H1 (cell line): ENCODE measurements around the gene ABTB1. TPM values are rescaled to one million over a fixed set of nuclear protein-coding genes. Genes with fewer than 3 reads are reported as not detected.
A peak's percentile ranks its signal among the peaks of the same experiment; 100 is the strongest.

Source experiments
- CTCF ChIA-PET: fragments of 300-600 bp; sonication (Branson Sonifier 250); formaldehyde crosslinking; loops from one replicate; lab custom pipeline; 2021; ENCODE audit not compliant: partially characterized antibody; lab: Charles Lee
- POLR2A ChIA-PET: fragments of 300-600 bp; sonication (Branson Sonifier 250); formaldehyde crosslinking; loops from one replicate; lab custom pipeline; 2021; ENCODE audit warnings: inconsistent platforms; ENCODE audit not compliant: partially characterized antibody; lab: Charles Lee
- DNase-seq, 2 experiments: peaks; one replicate each; pipeline versions ENCODE4 v3.0.0 to v3.0.0-alpha.2; 2010 to 2022; ENCODE audit warnings: low spot score in 2 of 2, low read depth in 1 of 2, mixed read lengths in 1 of 2
- FAIRE-seq: peaks from 2 replicates; lab custom pipeline; 2011; peaks lifted over from hg19 to GRCh38; lab: Jason Lieb, UNC
- H2AFZ ChIP-seq: 2 replicates; pipeline ENCODE4 v1.8.1; 2012; ENCODE audit warnings: low read length, inconsistent platforms
- H2AK5ac ChIP-seq: 2 replicates; pipeline ENCODE4 v1.6.1; 2013; ENCODE audit warnings: low read depth, low read length
- H2BK120ac ChIP-seq: replicated peaks from 2 replicates; pipeline ENCODE3; 2013; ENCODE audit warnings: low read depth, low read length, inconsistent platforms
- H2BK12ac ChIP-seq: 2 replicates; pipeline ENCODE4 v1.6.1; 2013; ENCODE audit warnings: low read depth, low read length
- H2BK15ac ChIP-seq: 2 replicates; pipeline ENCODE4 v1.6.1; 2013; ENCODE audit warnings: low read length
- H2BK20ac ChIP-seq: 2 replicates; pipeline ENCODE4 v1.6.1; 2013; ENCODE audit warnings: low read length
- H2BK5ac ChIP-seq: 2 replicates; pipeline ENCODE4 v1.6.1; 2013; ENCODE audit warnings: low read depth, low read length
- H3K14ac ChIP-seq: 2 replicates; pipeline ENCODE4 v1.6.1; 2013; ENCODE audit warnings: inconsistent platforms; ENCODE audit not compliant: insufficient read length
- H3K18ac ChIP-seq: 2 replicates; pipeline ENCODE4 v1.6.1; 2013; ENCODE audit warnings: low read length; ENCODE audit errors: extremely low read depth
- H3K23ac ChIP-seq: 2 replicates; pipeline ENCODE4 v1.6.1; 2013; ENCODE audit warnings: inconsistent platforms; ENCODE audit not compliant: insufficient read length
- H3K23me2 ChIP-seq: 2 replicates; pipeline ENCODE4 v1.6.1; 2013; ENCODE audit warnings: low read depth, low read length
- H3K27ac ChIP-seq: 2 replicates; pipeline ENCODE4 v1.6.1; 2011; ENCODE audit warnings: low read depth, low read length, inconsistent platforms
- H3K27me3 ChIP-seq, 4 experiments: replicated peaks in 1 of 4; 1 replicate in 1 of 4; 2 replicates in 3 of 4; pipeline versions ENCODE4 v1.6.1 to v1.8.1; 2011 to 2013; ENCODE audit warnings: low read length in 3 of 4, mild to moderate bottlenecking in 3 of 4, inconsistent platforms in 2 of 4, mixed read lengths in 2 of 4, moderate library complexity in 1 of 4; ENCODE audit not compliant: control insufficient read depth in 3 of 4, insufficient read depth in 3 of 4; ENCODE audit errors: extremely low read depth in 1 of 4
- H3K36me3 ChIP-seq, 4 experiments: 2 replicates each; pipeline versions ENCODE4 v1.6.1 to v1.8.1; 2011 to 2013; ENCODE audit warnings: mild to moderate bottlenecking in 4 of 4, low read length in 3 of 4, moderate library complexity in 2 of 4, control low read depth in 1 of 4, inconsistent platforms in 1 of 4; ENCODE audit not compliant: insufficient read depth in 4 of 4, control insufficient read depth in 2 of 4
- H3K4ac ChIP-seq: replicated peaks from 2 replicates; pipeline ENCODE3; 2013; ENCODE audit warnings: low read length, low read depth, mixed read lengths, inconsistent platforms; ENCODE audit not compliant: insufficient read length
- H3K4me1 ChIP-seq, 4 experiments: replicated peaks in 1 of 4; 1 replicate in 1 of 4; 2 replicates in 3 of 4; pipeline versions ENCODE4 v1.6.1 to v1.8.1; 2011 to 2013; ENCODE audit warnings: low read length in 3 of 4, inconsistent platforms in 2 of 4, mixed read lengths in 1 of 4; ENCODE audit not compliant: insufficient read depth in 4 of 4, control insufficient read depth in 3 of 4
- H3K4me2 ChIP-seq, 2 experiments: 2 replicates each; pipeline versions ENCODE4 v1.6.1 to v1.8.1; 2011 to 2013; ENCODE audit warnings: low read depth in 2 of 2, low read length in 2 of 2, control low read depth in 1 of 2, inconsistent platforms in 1 of 2, mild to moderate bottlenecking in 1 of 2; ENCODE audit not compliant: insufficient read depth in 1 of 2
- H3K4me3 ChIP-seq, 4 experiments: fragments of 200-600, 300-600 bp in 1 of 4; sonication (generic), shearing (Covaris generic), sonication (Bioruptor Twin) in 1 of 4; 2 replicates each; pipeline versions ENCODE4 v1.5.1 to v1.8.1; 2011 to 2016; ENCODE audit warnings: low read length in 4 of 4, low read depth in 3 of 4, control low read depth in 2 of 4, inconsistent platforms in 2 of 4, mild to moderate bottlenecking in 2 of 4, mixed read lengths in 1 of 4, moderate library complexity in 1 of 4; ENCODE audit not compliant: insufficient read depth in 2 of 4; ENCODE audit errors: extremely low read depth in 1 of 4
- H3K56ac ChIP-seq: replicated peaks from 2 replicates; pipeline ENCODE3; 2013; ENCODE audit warnings: low read depth, mild to moderate bottlenecking, mixed read lengths, low read length, inconsistent platforms; ENCODE audit not compliant: insufficient read length
- H3K79me1 ChIP-seq: 2 replicates; pipeline ENCODE4 v1.6.1; 2013; ENCODE audit warnings: low read depth, low read length, control low read depth
- H3K79me2 ChIP-seq, 2 experiments: 2 replicates each; pipeline versions ENCODE4 v1.6.1 to v1.8.1; 2012 to 2013; ENCODE audit warnings: low read length in 2 of 2, mild to moderate bottlenecking in 2 of 2, inconsistent platforms in 1 of 2; ENCODE audit not compliant: insufficient read depth in 2 of 2, control insufficient read depth in 1 of 2
- H3K9ac ChIP-seq, 4 experiments: replicated peaks in 1 of 4; 1 replicate in 1 of 4; 2 replicates in 3 of 4; pipeline versions ENCODE4 v1.6.1 to v1.8.1; 2011 to 2013; ENCODE audit warnings: low read depth in 3 of 4, low read length in 3 of 4, control low read depth in 2 of 4, mild to moderate bottlenecking in 2 of 4, moderate library complexity in 2 of 4, inconsistent platforms in 1 of 4; ENCODE audit errors: extremely low read depth in 1 of 4
- H3K9me3 ChIP-seq, 2 experiments: 2 replicates each; pipeline versions ENCODE4 v1.6.1 to v1.8.1; 2012 to 2013; ENCODE audit warnings: mild to moderate bottlenecking in 2 of 2, moderate library complexity in 2 of 2, control low read depth in 1 of 2, inconsistent platforms in 1 of 2, low read depth in 1 of 2, low read length in 1 of 2, mixed read lengths in 1 of 2; ENCODE audit not compliant: insufficient read depth in 2 of 2
- H4K20me1 ChIP-seq, 2 experiments: replicated peaks in 1 of 2; 2 replicates each; pipeline versions ENCODE3 to v1.8.1; 2011 to 2013; ENCODE audit warnings: inconsistent platforms in 2 of 2, low read length in 2 of 2, mild to moderate bottlenecking in 1 of 2; ENCODE audit not compliant: insufficient read depth in 2 of 2, control insufficient read depth in 1 of 2
- H4K5ac ChIP-seq: 2 replicates; pipeline ENCODE4 v1.6.1; 2013; ENCODE audit warnings: low read length, low read depth, mixed read lengths, inconsistent platforms; ENCODE audit not compliant: insufficient read length
- H4K8ac ChIP-seq: 2 replicates; pipeline ENCODE4 v1.8.0; 2013; ENCODE audit warnings: mild to moderate bottlenecking, moderate library complexity, low read length, inconsistent platforms; ENCODE audit not compliant: insufficient read depth; ENCODE audit errors: extremely low read depth
- H4K91ac ChIP-seq: replicated peaks from 2 replicates; pipeline ENCODE3; 2013; ENCODE audit warnings: low read length, mixed read lengths, inconsistent platforms; ENCODE audit not compliant: insufficient read length
- KDM4A ChIP-seq: IDR thresholded peaks from one replicate; pipeline ENCODE4 v1.7.1; 2012; ENCODE audit warnings: low read depth, mild to moderate bottlenecking, moderate library complexity, low read length, inconsistent platforms; ENCODE audit not compliant: severe bottlenecking
- RBBP5 ChIP-seq: IDR thresholded peaks from 2 replicates; pipeline ENCODE4 v1.7.1; 2012; ENCODE audit warnings: low read depth, mild to moderate bottlenecking, inconsistent platforms, low read length, moderate library complexity, borderline replicate concordance
- WGBS, 2 experiments: shearing (Covaris generic) in 1 of 2; methylation state at CpG; one replicate each; pipeline versions ENCODE4 v1.1.6 to v1.1.7; 2013 to 2015; ENCODE audit warnings: low lambda C conversion rate in 2 of 2, mixed read lengths in 2 of 2, inconsistent platforms in 1 of 2, low coverage in 1 of 2, missing lambda C conversion rate in 1 of 2; ENCODE audit not compliant: insufficient replicate concordance in 2 of 2, insufficient coverage in 1 of 2, insufficient read length in 1 of 2; ENCODE audit errors: extremely low coverage in 1 of 2, missing lambda C conversion rate in 1 of 2; 5-methylcytosine and 5-hydroxymethylcytosine counted together
- polyA plus RNA-seq, 7 experiments: library from polyadenylated mRNA; depleted of rRNA in 3 of 7; stranded (reverse) in 5 of 7; unstranded in 2 of 7; fragments of >200 nt in 5 of 7; fragments of 200-250 nt in 2 of 7; gene quantifications; 1 replicate in 5 of 7; 2 replicates in 1 of 7; 4 replicates in 1 of 7; pipeline versions ENCODE4 v1.2.1 to v1.2.3, GENCODE V29; 2011 to 2013; ENCODE audit warnings: missing spikeins in 2 of 7, mixed read lengths in 2 of 7
- total RNA-seq: library from RNA; stranded (reverse); fragmentation: NEBNext Ultra II Directional; extraction: Animal tissue kit (Norgen Biotek cat#: 25700); gene quantifications from 2 replicates; pipeline ENCODE4 v1.2.1, GENCODE V29; 2021

The ABTB1 gene
- total and polyA plus RNA-seq, 2 of the 8 experiments (the other 6 are each of a cell fraction or from before 2014, with no cell fraction given): 7.1 to 9.4 TPM

GRCh38 chr3:127673191-127674100 is 694 bp downstream of the ABTB1 start:
- no peaks in the 10 kb centered on the region for H3K79me1 ChIP-seq
- peak overlapping the region; percentile 44 for H3K4ac ChIP-seq
- 14% methylated on average over 43 of the region's 51 CpGs; no CpG with 5 or more reads in 1 of the 2 experiments for WGBS, 2 experiments
- H2AFZ ChIP-seq: peak overlapping the region; percentile 6; the same call in 1 of the 2 replicates
- H3K27ac ChIP-seq: no peak overlapping the region
- H2BK15ac ChIP-seq: peak overlapping the region; percentile 84; the same call in 1 of the 2 replicates
- FAIRE-seq (no peak), DNase-seq (peak in 1 of 2 experiments; percentile 66)
- no peak overlapping the region for H2BK5ac ChIP-seq
- no peak overlapping the region for H3K56ac ChIP-seq
- no peaks in the 10 kb centered on the region; a peak in 2 of 7 replicates for H3K27me3 ChIP-seq
- no peak overlapping the region for H3K23ac ChIP-seq
- peak overlapping the region in 3 of 4 experiments; percentile 13 to 62 (median 40); a peak in 4 of 7 replicates for H3K9ac ChIP-seq
- 0 out of 2 replicates have a peak overlapping the region, but pooled peaks have one; percentile 13 for H2BK20ac ChIP-seq
- H3K23me2 ChIP-seq: peaks cover 12% of the 10 kb centered on the region; the same call in 1 of the 2 replicates
- CTCF ChIA-PET: interaction anchor here (1.2 to 1.3 kb wide), 2 partner anchors 22 to 158 kb away, joined by 3 to 4 read pairs; no protein-coding TSS in a partner anchor
- no peak overlapping the region for H2AK5ac ChIP-seq
- H4K20me1 ChIP-seq: no peaks in the 10 kb centered on the region
- no peak overlapping the region; the same call in 1 of the 2 replicates for H3K18ac ChIP-seq
- H3K9me3 ChIP-seq: no peaks in the 10 kb centered on the region
- peak overlapping the region; percentile 58 to 98 (median 78) for H3K4me3 ChIP-seq
- no peak overlapping the region for H2BK12ac ChIP-seq
- H3K14ac ChIP-seq: no peak overlapping the region
- H3K4me1 ChIP-seq: peaks cover 0 to 14% (median 10%) of the 10 kb centered on the region in 4 experiments; a peak in 6 of 7 replicates
- H4K8ac ChIP-seq: peak overlapping the region; percentile 84
- H3K36me3 ChIP-seq: no peaks in the 10 kb centered on the region
- no peak overlapping the region for H4K5ac ChIP-seq
- no peaks in the 10 kb centered on the region for H3K79me2 ChIP-seq
- H4K91ac ChIP-seq: no peak overlapping the region
- H2BK120ac ChIP-seq: no peak overlapping the region
- POLR2A ChIA-PET: interaction anchor here (1.0 kb wide), 1 partner anchor 149 kb away, joined by 3 read pairs; the partner anchor contains the start of gene MGLL
- H3K4me2 ChIP-seq: peak overlapping the region; percentile 87 to 97
- TF ChIP-seq RBBP5 (0 out of 2 replicates have a peak, but pooled peaks have one; percentile 15), KDM4A (peak; percentile 18)
